K562 (cell line): ENCODE data around the gene SAE1. TPM values are rescaled to one million over a fixed set of nuclear protein-coding genes. Genes with fewer than 3 reads are reported as not detected.

ENCODE experiments used
- ASH1L ChIP-seq: fragments of 450-650 bp; IDR thresholded peaks from 2 replicates; pipeline ENCODE4 v1.6.1; 2018; ENCODE audit warnings: borderline replicate concordance, mild to moderate bottlenecking, low read depth; ENCODE audit not compliant: partially characterized antibody
- GABPA ChIP-seq: fragments of 200-800 bp; sonication (Bioruptor generic); conservative IDR thresholded peaks from 2 replicates; pipeline ENCODE4 v1.6.1; 2016; ENCODE audit warnings: low read depth, missing genetic modification characterization, missing compliant biosample characterization
- KLF13 ChIP-seq: fragments of 450-650 bp; IDR thresholded peaks from 2 replicates; pipeline ENCODE4 v1.6.1; 2016; ENCODE audit warnings: missing genetic modification characterization, low read depth, mild to moderate bottlenecking, missing compliant biosample characterization, moderate library complexity, borderline replicate concordance
- RBFOX2 ChIP-seq: fragments of 200-400 bp; formaldehyde crosslinking; IDR thresholded peaks from 2 replicates; pipeline ENCODE4 v1.6.1; 2017; ENCODE audit warnings: low read depth, mild to moderate bottlenecking, low read length, moderate library complexity
- TAL1 ChIP-seq: fragments of 450-650 bp; IDR thresholded peaks from 2 replicates; pipeline ENCODE4 v1.6.1; 2016; ENCODE audit warnings: mild to moderate bottlenecking
- ZNF23 ChIP-seq: fragments of 250-450 bp; sonication (Bioruptor Pico); IDR thresholded peaks from 2 replicates; pipeline ENCODE4 v1.4.0; 2020; ENCODE audit warnings: mild to moderate bottlenecking
- polyA plus RNA-seq, 8 experiments: library from polyadenylated mRNA; depleted of rRNA in 4 of 8; stranded (reverse) in 5 of 8; unstranded in 3 of 8; fragments of >200 nt; fragmentation: Nextera tagmentation in 2 of 8; fragmentation: Illumina TruSeq in 1 of 8; extraction: Ambion mirVana in 2 of 8; extraction: Trizol in 1 of 8; gene quantifications; 2 replicates each; pipeline versions ENCODE4 v1.2.1 to v1.2.3, GENCODE V29; 2011 to 2014; ENCODE audit warnings: inconsistent platforms in 1 of 8, missing spikeins in 1 of 8
- total RNA-seq, 7 experiments: library from RNA; depleted of rRNA in 6 of 7; stranded (reverse); fragments of >200 nt in 6 of 7; fragmentation: Illumina TruSeq in 2 of 7; extraction: Trizol in 2 of 7; gene quantifications; 2 replicates each; pipeline versions ENCODE4 v1.2.1 to v1.2.3, GENCODE V29; 2011 to 2021; ENCODE audit warnings: low replicate concordance in 1 of 7
- TF ChIP-seq, protein P1 (sequence below): fragments of 450-650 bp; IDR thresholded peaks from 2 replicates; pipeline ENCODE4 v1.6.1; 2016; ENCODE audit warnings: mild to moderate bottlenecking, moderate library complexity
- TF ChIP-seq, protein P2 (sequence below), 2 experiments: fragments of 250-450 bp in 1 of 2; fragments of 450-650 bp in 1 of 2; sonication (Bioruptor Pico) in 1 of 2; IDR thresholded peaks; 2 replicates each; pipeline versions ENCODE4 v1.6.1 to v1.8.0; 2016 to 2021; ENCODE audit warnings: mild to moderate bottlenecking in 2 of 2, moderate library complexity in 2 of 2, missing compliant biosample characterization in 1 of 2, missing genetic modification characterization in 1 of 2
- TF ChIP-seq, protein P3 (sequence below): fragments of 250-450 bp; sonication (Bioruptor Pico); IDR thresholded peaks from 2 replicates; pipeline ENCODE4 v1.4.0; 2020; ENCODE audit warnings: mild to moderate bottlenecking, moderate library complexity

SAE1 gene
- total and polyA plus RNA-seq, 9 of the 15 experiments (the other 6 are each of a cell fraction or from before 2014, with no cell fraction given): 82.8 to 299 (median 217) TPM

DNA sequence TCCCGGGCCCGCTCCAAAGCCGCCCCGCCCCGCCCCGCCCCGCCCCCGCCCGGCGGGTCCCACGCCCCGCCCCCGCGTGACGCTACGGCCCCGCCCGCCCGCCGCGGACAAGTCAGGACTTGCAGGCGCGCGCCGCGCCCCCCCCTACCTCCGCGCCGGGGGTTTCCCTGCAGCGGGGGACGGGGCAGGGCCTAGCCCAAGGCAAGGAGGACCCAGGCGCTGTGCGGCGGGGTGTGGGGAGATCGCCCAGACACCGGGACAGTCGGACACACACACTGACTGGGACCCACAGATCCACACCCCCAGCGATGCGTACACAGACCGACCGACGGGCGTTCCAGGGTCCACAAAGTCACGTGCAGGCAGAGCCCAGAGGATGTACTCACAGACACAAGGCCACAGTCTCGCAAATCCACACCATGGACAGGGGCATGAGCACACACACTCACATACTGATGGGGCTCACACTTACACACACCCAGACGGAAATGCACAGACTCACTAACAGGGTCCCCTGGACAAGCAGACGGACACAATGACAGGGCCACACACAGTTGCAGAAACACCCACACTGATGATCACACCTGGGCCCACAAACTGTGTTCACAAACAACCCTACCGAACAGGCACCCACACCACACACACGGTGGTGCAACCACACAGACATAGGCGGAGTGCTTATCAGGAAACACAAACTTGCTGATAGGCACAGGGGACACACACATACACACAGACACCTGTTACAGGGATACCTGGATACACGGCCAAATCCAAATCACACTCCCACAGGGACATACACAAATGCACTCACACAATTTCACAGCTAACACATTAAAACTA, 100.8 kb downstream of the SAE1 start (continued):
- TF ChIP-seq, protein P1, sequence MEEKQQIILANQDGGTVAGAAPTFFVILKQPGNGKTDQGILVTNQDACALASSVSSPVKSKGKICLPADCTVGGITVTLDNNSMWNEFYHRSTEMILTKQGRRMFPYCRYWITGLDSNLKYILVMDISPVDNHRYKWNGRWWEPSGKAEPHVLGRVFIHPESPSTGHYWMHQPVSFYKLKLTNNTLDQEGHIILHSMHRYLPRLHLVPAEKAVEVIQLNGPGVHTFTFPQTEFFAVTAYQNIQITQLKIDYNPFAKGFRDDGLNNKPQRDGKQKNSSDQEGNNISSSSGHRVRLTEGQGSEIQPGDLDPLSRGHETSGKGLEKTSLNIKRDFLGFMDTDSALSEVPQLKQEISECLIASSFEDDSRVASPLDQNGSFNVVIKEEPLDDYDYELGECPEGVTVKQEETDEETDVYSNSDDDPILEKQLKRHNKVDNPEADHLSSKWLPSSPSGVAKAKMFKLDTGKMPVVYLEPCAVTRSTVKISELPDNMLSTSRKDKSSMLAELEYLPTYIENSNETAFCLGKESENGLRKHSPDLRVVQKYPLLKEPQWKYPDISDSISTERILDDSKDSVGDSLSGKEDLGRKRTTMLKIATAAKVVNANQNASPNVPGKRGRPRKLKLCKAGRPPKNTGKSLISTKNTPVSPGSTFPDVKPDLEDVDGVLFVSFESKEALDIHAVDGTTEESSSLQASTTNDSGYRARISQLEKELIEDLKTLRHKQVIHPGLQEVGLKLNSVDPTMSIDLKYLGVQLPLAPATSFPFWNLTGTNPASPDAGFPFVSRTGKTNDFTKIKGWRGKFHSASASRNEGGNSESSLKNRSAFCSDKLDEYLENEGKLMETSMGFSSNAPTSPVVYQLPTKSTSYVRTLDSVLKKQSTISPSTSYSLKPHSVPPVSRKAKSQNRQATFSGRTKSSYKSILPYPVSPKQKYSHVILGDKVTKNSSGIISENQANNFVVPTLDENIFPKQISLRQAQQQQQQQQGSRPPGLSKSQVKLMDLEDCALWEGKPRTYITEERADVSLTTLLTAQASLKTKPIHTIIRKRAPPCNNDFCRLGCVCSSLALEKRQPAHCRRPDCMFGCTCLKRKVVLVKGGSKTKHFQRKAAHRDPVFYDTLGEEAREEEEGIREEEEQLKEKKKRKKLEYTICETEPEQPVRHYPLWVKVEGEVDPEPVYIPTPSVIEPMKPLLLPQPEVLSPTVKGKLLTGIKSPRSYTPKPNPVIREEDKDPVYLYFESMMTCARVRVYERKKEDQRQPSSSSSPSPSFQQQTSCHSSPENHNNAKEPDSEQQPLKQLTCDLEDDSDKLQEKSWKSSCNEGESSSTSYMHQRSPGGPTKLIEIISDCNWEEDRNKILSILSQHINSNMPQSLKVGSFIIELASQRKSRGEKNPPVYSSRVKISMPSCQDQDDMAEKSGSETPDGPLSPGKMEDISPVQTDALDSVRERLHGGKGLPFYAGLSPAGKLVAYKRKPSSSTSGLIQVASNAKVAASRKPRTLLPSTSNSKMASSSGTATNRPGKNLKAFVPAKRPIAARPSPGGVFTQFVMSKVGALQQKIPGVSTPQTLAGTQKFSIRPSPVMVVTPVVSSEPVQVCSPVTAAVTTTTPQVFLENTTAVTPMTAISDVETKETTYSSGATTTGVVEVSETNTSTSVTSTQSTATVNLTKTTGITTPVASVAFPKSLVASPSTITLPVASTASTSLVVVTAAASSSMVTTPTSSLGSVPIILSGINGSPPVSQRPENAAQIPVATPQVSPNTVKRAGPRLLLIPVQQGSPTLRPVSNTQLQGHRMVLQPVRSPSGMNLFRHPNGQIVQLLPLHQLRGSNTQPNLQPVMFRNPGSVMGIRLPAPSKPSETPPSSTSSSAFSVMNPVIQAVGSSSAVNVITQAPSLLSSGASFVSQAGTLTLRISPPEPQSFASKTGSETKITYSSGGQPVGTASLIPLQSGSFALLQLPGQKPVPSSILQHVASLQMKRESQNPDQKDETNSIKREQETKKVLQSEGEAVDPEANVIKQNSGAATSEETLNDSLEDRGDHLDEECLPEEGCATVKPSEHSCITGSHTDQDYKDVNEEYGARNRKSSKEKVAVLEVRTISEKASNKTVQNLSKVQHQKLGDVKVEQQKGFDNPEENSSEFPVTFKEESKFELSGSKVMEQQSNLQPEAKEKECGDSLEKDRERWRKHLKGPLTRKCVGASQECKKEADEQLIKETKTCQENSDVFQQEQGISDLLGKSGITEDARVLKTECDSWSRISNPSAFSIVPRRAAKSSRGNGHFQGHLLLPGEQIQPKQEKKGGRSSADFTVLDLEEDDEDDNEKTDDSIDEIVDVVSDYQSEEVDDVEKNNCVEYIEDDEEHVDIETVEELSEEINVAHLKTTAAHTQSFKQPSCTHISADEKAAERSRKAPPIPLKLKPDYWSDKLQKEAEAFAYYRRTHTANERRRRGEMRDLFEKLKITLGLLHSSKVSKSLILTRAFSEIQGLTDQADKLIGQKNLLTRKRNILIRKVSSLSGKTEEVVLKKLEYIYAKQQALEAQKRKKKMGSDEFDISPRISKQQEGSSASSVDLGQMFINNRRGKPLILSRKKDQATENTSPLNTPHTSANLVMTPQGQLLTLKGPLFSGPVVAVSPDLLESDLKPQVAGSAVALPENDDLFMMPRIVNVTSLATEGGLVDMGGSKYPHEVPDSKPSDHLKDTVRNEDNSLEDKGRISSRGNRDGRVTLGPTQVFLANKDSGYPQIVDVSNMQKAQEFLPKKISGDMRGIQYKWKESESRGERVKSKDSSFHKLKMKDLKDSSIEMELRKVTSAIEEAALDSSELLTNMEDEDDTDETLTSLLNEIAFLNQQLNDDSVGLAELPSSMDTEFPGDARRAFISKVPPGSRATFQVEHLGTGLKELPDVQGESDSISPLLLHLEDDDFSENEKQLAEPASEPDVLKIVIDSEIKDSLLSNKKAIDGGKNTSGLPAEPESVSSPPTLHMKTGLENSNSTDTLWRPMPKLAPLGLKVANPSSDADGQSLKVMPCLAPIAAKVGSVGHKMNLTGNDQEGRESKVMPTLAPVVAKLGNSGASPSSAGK: peak; percentile 53; the same call in 1 of the 2 replicates
- TF ChIP-seq ZNF23 (CRISPR knock-in tag) (no peak), TAL1 (peak; percentile 38; the same call in 1 of the 2 replicates), KLF13 (tag) (peak; percentile 45; the same call in 1 of the 2 replicates), GABPA (tag) (no peak), ASH1L (no peak), RBFOX2 (peak; percentile 26)
- TF ChIP-seq, protein P2, sequence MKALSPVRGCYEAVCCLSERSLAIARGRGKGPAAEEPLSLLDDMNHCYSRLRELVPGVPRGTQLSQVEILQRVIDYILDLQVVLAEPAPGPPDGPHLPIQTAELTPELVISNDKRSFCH (CRISPR knock-in tag; IDR thresholded peaks at IDR 0.05): no peak
- TF ChIP-seq, protein P2 (tag; IDR thresholded peaks at IDR 0.05): no peak
- TF ChIP-seq, protein P3, sequence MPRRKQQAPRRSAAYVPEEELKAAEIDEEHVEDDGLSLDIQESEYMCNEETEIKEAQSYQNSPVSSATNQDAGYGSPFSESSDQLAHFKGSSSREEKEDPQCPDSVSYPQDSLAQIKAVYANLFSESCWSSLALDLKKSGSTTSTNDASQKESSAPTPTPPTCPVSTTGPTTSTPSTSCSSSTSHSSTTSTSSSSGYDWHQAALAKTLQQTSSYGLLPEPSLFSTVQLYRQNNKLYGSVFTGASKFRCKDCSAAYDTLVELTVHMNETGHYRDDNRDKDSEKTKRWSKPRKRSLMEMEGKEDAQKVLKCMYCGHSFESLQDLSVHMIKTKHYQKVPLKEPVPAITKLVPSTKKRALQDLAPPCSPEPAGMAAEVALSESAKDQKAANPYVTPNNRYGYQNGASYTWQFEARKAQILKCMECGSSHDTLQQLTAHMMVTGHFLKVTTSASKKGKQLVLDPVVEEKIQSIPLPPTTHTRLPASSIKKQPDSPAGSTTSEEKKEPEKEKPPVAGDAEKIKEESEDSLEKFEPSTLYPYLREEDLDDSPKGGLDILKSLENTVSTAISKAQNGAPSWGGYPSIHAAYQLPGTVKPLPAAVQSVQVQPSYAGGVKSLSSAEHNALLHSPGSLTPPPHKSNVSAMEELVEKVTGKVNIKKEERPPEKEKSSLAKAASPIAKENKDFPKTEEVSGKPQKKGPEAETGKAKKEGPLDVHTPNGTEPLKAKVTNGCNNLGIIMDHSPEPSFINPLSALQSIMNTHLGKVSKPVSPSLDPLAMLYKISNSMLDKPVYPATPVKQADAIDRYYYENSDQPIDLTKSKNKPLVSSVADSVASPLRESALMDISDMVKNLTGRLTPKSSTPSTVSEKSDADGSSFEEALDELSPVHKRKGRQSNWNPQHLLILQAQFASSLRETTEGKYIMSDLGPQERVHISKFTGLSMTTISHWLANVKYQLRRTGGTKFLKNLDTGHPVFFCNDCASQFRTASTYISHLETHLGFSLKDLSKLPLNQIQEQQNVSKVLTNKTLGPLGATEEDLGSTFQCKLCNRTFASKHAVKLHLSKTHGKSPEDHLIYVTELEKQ (CRISPR knock-in tag): no peak
